Esophagus muscularis mucosa (tissue), 4 donors: ENCODE measurements around the gene IFT20. TPM values are rescaled to one million over a fixed set of nuclear protein-coding genes. Genes with fewer than 3 reads are reported as not detected.
A peak's percentile ranks its signal among the peaks of the same experiment; 100 is the strongest.

Experiments used
- DNase-seq: peaks from one replicate; pipeline ENCODE4 v3.0.0-alpha.2; 2017; ENCODE audit errors: extremely low spot score
- H3K27ac ChIP-seq, 4 donors: fragments of 200-600 bp; sonication (generic); replicated peaks in 1 of 4; 1 replicate in 3 of 4; 2 replicates in 1 of 4; pipeline ENCODE4 v1.5.1; 2016 to 2019; ENCODE audit warnings: mild to moderate bottlenecking in 1 of 4
- H3K27me3 ChIP-seq, 4 donors: fragments of 200-600 bp; sonication (generic); one replicate each; pipeline versions ENCODE4 v1.5.1 to v1.6.0; 2016 to 2019
- H3K36me3 ChIP-seq, 4 donors: fragments of 200-600 bp; sonication (generic); one replicate each; pipeline ENCODE4 v1.5.1; 2016 to 2019
- H3K4me1 ChIP-seq, 4 donors: fragments of 200-600 bp; sonication (generic); one replicate each; pipeline ENCODE4 v1.5.1; 2016 to 2019
- H3K4me3 ChIP-seq, 4 donors: fragments of 200-600 bp; sonication (generic); 1 replicate in 2 of 4; 2 replicates in 2 of 4; pipeline ENCODE4 v1.5.1; 2016 to 2019; ENCODE audit warnings: mild to moderate bottlenecking in 4 of 4, moderate library complexity in 1 of 4
- H3K9me3 ChIP-seq, 4 donors: fragments of 200-600 bp; sonication (generic); 1 replicate in 3 of 4; 2 replicates in 1 of 4; pipeline ENCODE4 v1.5.1; 2016 to 2019
- CTCF ChIP-seq, 3 experiments: fragments of 200-600 bp in 2 of 3; fragments of 450-650 bp in 1 of 3; sonication (generic) in 2 of 3; IDR thresholded peaks; one replicate each; pipeline ENCODE4 v1.5.1; 2017 to 2019; ENCODE audit warnings: antibody characterized with exemption in 3 of 3, mild to moderate bottlenecking in 2 of 3, moderate library complexity in 1 of 3
- EP300 ChIP-seq: sonication (generic); formaldehyde crosslinking; IDR thresholded peaks from one replicate; pipeline ENCODE4 v1.6.1; 2017; ENCODE audit warnings: antibody characterized with exemption
- POLR2A ChIP-seq: fragments of 450-650 bp; IDR thresholded peaks from one replicate; pipeline ENCODE4 v1.6.1; 2017; ENCODE audit warnings: antibody characterized with exemption, moderate library complexity, mild to moderate bottlenecking, low read depth
- POLR2AphosphoS5 ChIP-seq, 2 donors: sonication (generic); formaldehyde crosslinking; IDR thresholded peaks; one replicate each; pipeline ENCODE4 v1.6.1; 2017; ENCODE audit warnings: antibody characterized with exemption in 2 of 2
- WGBS: methylation state at CpG from one replicate; pipeline ENCODE4 v1.1.5; 2018; 5-methylcytosine and 5-hydroxymethylcytosine counted together
- intact Hi-C: fragments of 100-400 bp; cut with DNase I; formaldehyde crosslinking; loops from one replicate; pipeline ENCODE4 v1.15.1; 2023
- total RNA-seq, 4 donors: library from RNA; depleted of rRNA; stranded (reverse); fragments of >200 nt; gene quantifications; one replicate each; pipeline versions ENCODE4 v1.1.0 to v1.2.1, GENCODE V29; 2016

The IFT20 gene
- total RNA-seq, 4 donors from 2014 or later = 41.3 to 63.5 (median 47.0) TPM

GRCh38 chr17:28324781-28325180 is 10.5 kb downstream of the IFT20 start:
- no peak overlapping the region for H3K4me3 ChIP-seq
- no peak overlapping the region for H3K27ac ChIP-seq
- H3K27me3 ChIP-seq = no peaks in the 10 kb centered on the region
- H3K36me3 ChIP-seq = peaks cover 17 to 39% (median 27%) of the 10 kb centered on the region in 4 donors
- DNase-seq = no peak
- H3K4me1 ChIP-seq = peaks cover 3 to 6% (median 5%) of the 10 kb centered on the region in 4 donors
- no peak for TF ChIP-seq POLR2A
- no peak for TF ChIP-seq CTCF (IDR thresholded peaks at IDR 0.05)
- no peak for TF ChIP-seq EP300
- TF ChIP-seq POLR2AphosphoS5 (IDR thresholded peaks at IDR 0.05) = no peak
- intact Hi-C loops = no loop called here
- H3K9me3 ChIP-seq = no peaks in the 10 kb centered on the region
- 80% methylated on average over 3 of the region's 3 CpGs for WGBS

DNA sequence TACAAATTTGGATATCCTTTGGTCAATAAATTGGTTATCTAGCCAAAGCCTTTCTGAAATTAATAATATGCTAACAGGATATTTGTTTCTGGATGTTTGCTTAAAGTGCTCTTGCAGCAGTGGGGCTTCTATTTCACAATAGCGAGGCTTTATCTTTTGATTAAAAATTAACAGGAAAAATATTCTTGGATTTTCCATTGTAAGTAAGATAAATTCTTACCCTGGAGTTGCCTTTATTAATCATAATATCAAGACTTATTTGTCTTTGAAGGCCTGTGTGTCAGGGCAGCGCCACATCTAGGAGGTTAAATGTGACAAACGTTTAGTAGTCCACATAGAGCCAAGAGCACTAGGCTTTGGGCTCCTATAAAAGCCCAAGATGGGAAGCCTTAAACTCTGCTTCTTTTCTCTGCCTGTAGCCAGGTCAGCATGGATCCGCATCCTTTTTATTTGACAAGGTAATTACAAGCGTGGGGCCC is 11.0 kb downstream of the IFT20 start:
- H3K9me3 ChIP-seq = no peaks in the 10 kb centered on the region
- peaks cover 7 to 11% (median 9%) of the 10 kb centered on the region in 4 donors for H3K4me1 ChIP-seq
- intact Hi-C loops = no loop called here
- H3K27me3 ChIP-seq = no peaks in the 10 kb centered on the region
- WGBS = 83% methylated on average over 5 of the region's 5 CpGs
- DNase-seq = no peak
- TF ChIP-seq EP300 (no peak), POLR2AphosphoS5 (IDR thresholded peaks at IDR 0.05) (no peak), POLR2A (no peak), CTCF (IDR thresholded peaks at IDR 0.05) (no peak)
- peaks cover 14 to 34% (median 22%) of the 10 kb centered on the region in 4 donors for H3K36me3 ChIP-seq
- no peak overlapping the region for H3K27ac ChIP-seq
- H3K4me3 ChIP-seq = no peak overlapping the region

DNA sequence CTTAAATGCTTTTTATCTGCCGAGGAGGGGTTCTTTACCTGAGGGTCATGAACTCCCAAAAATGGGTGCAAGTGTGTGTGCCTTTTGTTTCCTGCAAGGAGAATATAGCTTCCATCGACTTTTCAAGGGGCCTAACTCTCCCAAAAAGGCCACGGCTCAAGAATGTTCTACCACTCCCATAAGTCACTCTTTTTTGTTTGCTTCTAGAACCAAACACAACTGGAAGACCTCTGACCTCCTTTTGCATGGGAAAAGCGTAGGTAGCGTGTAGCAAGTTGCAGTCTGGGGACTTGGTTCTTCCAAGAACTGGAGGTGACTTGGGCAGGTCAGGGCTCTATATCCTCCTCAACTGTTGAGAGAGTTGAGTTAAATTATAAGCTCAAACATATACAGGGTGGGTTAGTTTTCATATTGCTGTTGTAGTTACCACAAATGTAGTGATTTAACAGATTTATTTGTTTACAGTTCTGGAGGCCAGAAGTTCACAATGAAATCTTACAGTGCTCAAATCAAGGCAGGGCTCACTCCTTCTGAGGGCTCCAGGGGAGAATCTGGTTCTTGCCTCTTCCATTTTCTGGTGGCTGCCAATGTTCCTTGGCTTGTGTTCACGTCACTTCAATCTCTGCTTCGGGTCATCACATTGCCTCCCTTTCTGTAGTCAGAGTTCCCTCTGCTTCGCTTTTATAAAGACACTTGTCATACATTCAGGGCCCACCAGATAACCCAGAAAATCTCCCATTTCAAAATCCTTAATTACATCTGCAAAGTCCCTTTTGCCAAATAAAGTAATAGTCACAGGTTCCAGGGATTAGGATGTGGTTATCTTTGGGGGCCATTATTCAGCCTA is 14.8 kb downstream of the IFT20 start:
- intact Hi-C loops = no loop called here
- WGBS = 73% methylated on average over 8 of the region's 8 CpGs
- TF ChIP-seq POLR2AphosphoS5 (IDR thresholded peaks at IDR 0.05) (no peak), POLR2A (no peak), CTCF (IDR thresholded peaks at IDR 0.05) (no peak), EP300 (no peak)

GRCh38 chr17:28319598-28319935 is 15.7 kb downstream of the IFT20 start:
- TF ChIP-seq POLR2AphosphoS5 (IDR thresholded peaks at IDR 0.05) = no peak
- TF ChIP-seq EP300 = no peak
- TF ChIP-seq POLR2A = no peak
- TF ChIP-seq CTCF (IDR thresholded peaks at IDR 0.05) = no peak
- Histone ChIP-seq H3K36me3 (no peaks in the 10 kb centered on the region), H3K4me1 (peaks cover 17 to 22% (median 20%) of the 10 kb centered on the region in 4 donors), H3K27me3 (no peaks in the 10 kb centered on the region), H3K27ac (peak overlapping the region; percentile 68 to 86 (median 77)), H3K4me3 (peak overlapping the region; percentile 59 to 82 (median 66)), H3K9me3 (no peaks in the 10 kb centered on the region)
- no peak for DNase-seq
- intact Hi-C loops = no loop called here
- WGBS = 0% methylated on average over 7 of the region's 7 CpGs

More for the DNA sequence above, 14.8 kb downstream of the IFT20 start:
- DNase-seq = no peak
- H3K27ac ChIP-seq = no peak overlapping the region
- H3K27me3 ChIP-seq = no peaks in the 10 kb centered on the region
- H3K9me3 ChIP-seq = no peaks in the 10 kb centered on the region
- H3K4me1 ChIP-seq = peaks cover 17 to 22% (median 20%) of the 10 kb centered on the region in 4 donors
- no peaks in the 10 kb centered on the region for H3K36me3 ChIP-seq
- H3K4me3 ChIP-seq = no peak overlapping the region
